GM21381 (cell line): Measurements from ENCODE around the gene KLF5.
"Not testable (repeated sequence)": the region's sequence is repeated elsewhere in the genome, so short reads cannot be mapped to it uniquely, and the experiment has no call there.

Source experiments
- ATAC-seq: cut with Tn5 transposase; IDR thresholded peaks from one replicate; pipeline ENCODE4 v1.9.1; 2021; ENCODE audit warnings: mild to moderate bottlenecking, moderate library complexity; ENCODE audit not compliant: unreplicated experiment

KLF5 gene

GRCh38 chr13:73082895-73083294, 24.1 kb downstream of the KLF5 start:
- no peak for ATAC-seq

- ATAC-seq = no peak
These were observed 29.6 kb downstream of the KLF5 start for GRCh38 chr13:73088332-73088935.

- no peak for ATAC-seq
These were observed 30.4 kb downstream of the KLF5 start for GRCh38 chr13:73089213-73089612.

- no peak for ATAC-seq
These were observed 31.5 kb downstream of the KLF5 start for GRCh38 chr13:73090116-73090822.

- no peak for ATAC-seq
These were observed 32.0 kb downstream of the KLF5 start for GRCh38 chr13:73090823-73091187.

- no peak for ATAC-seq
These were observed 34.0 kb downstream of the KLF5 start for GRCh38 chr13:73092829-73093228.

DNA sequence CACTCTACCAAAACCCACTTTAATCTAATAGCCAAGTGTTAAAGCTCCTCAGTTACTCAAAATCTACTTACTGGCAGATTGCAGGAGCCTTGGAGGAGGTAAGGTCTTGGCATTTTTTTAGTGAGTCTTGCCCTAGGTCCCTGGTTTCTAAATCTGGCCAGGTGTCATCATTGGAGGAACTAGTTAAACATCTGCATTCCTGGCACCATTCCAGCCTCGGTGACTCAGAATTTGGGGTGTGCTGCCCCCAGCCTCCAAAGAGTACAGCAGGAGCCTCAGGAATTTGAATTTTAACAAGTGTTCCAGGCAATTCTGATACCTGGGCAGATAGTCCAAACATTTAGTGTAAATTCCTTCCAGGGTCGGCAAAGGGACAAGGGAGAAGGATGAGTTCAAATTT, 37.4 kb downstream of the KLF5 start:
- no peak for ATAC-seq

- no peak for ATAC-seq
These were observed 37.8 kb downstream of the KLF5 start for GRCh38 chr13:73096638-73097037.

GRCh38 chr13:73100781-73101180, 42.0 kb downstream of the KLF5 start:
- ATAC-seq = not testable (repeated sequence)

- ATAC-seq = no peak
These were observed 42.7 kb downstream of the KLF5 start for GRCh38 chr13:73101351-73102007.

DNA sequence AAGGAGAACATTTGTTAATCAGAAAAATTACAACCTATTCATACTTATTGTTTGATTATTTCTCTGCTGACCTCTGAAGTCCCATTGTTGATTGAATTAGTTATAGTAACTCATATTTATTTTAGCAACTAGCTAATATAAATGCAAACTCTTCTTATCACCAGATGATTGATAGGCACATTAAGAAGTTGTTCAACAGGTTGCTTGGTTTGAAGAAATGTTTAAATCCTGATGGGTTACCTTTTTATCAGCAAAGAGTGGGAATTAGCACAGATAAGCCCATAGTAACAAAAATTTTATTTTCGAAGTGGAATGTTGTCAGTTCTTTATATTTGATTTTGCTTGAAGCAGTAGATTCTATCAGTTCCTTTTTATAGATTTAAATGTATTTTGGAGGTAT, 44.4 kb downstream of the KLF5 start:
- no peak for ATAC-seq

- ATAC-seq = no peak
These were observed 47.8 kb downstream of the KLF5 start for GRCh38 chr13:73106513-73107178.

- no peak for ATAC-seq
These were observed 48.7 kb downstream of the KLF5 start for GRCh38 chr13:73107481-73107880.

GRCh38 chr13:73107970-73108369, 49.2 kb downstream of the KLF5 start:
- ATAC-seq = no peak

GRCh38 chr13:73109288-73109899, 50.6 kb downstream of the KLF5 start:
- ATAC-seq = no peak

DNA sequence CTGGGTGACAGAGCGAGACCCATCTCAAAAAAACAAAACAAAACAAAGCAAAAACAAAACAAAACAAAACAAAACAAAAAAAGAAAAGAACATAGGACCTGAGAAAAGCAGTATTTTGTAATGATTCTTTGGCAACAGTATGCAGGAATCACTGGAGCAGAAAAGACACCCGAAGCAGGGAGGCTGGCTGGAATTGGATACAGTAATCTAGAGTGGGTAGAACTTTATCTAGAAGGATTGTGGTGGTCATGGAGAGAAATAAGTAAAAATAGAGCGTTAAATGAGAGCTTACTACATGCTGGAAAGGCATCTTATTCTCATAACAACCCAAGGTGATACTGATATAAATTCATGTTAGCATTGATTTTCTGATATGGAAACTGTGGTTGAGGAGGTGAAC, 51.2 kb downstream of the KLF5 start:
- no peak for ATAC-seq

DNA sequence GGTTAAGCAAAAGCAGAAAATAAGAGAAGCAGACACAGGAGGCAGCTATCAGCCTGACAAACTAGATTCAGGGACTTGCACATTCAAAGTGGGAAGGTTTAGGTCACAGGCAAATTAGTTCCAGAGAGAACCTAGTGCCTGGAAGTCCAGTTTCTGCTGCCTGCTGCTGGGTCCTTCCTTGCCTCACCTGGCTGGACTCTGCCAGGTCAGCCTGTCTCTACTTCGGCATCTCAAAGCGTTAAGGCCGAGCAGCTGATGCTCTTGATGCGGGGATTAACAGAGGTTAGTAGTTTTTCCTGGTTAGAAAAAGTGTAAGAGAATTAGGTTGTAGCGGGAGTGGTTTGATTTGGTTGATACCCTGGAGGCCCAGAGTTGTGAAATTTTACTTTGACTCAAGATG, 52.0 kb downstream of the KLF5 start:
- no peak for ATAC-seq

DNA sequence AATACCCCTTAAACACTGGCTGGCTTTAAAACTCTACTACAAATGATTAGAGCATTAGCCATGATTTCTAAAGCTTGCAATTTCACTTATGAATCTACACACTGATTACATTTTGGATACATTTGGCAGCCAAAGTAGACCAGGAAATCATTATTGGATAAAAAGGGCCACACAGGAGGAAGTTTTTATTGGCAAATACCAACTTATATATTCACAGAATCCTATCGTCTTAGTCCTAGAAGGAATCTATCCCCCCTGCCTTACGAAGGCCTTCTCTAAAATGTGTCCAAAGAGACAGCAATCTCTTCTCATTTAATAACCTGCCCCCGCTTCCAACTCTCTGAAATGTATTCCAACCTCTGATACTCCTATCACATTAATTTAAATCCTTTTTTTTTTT, 52.5 kb downstream of the KLF5 start:
- ATAC-seq = no peak

GRCh38 chr13:73119612-73120011, 60.8 kb downstream of the KLF5 start:
- no peak for ATAC-seq
